Lung (tissue), 12 donors: ENCODE measurements around the gene GRHL1. TPM values are rescaled to one million over a fixed set of nuclear protein-coding genes. Genes with fewer than 3 reads are reported as not detected.

ENCODE experiments used
- ATAC-seq: fragments of 200-7000 bp; cut with Tn5 transposase; one replicate; pipeline ENCODE4 v1.9.1; 2020; ENCODE audit warnings: moderate number of reproducible peaks; ENCODE audit not compliant: insufficient read depth, low FRiP score
- DNase-seq, 3 donors: peaks; one replicate each; pipeline ENCODE4 v3.0.0-alpha.2; 2013 to 2017
- H3K27ac ChIP-seq, 2 donors: one replicate each; pipeline ENCODE4 v1.5.1; 2013; ENCODE audit warnings: mild to moderate bottlenecking in 2 of 2, moderate library complexity in 2 of 2, control low read depth in 1 of 2, inconsistent platforms in 1 of 2, low read depth in 1 of 2, low read length in 1 of 2
- H3K27me3 ChIP-seq, 3 donors: one replicate each; pipeline ENCODE4 v1.5.1; 2013; ENCODE audit warnings: low read length in 2 of 3; ENCODE audit not compliant: control insufficient read depth in 3 of 3, insufficient read depth in 3 of 3
- H3K36me3 ChIP-seq, 4 donors: one replicate each; pipeline ENCODE4 v1.5.1; 2013; ENCODE audit warnings: low read length in 4 of 4, mild to moderate bottlenecking in 1 of 4, moderate library complexity in 1 of 4; ENCODE audit not compliant: control insufficient read depth in 4 of 4, insufficient read depth in 4 of 4
- H3K4me1 ChIP-seq, 5 donors: one replicate each; pipeline ENCODE4 v1.5.1; 2013; ENCODE audit warnings: low read length in 5 of 5, mild to moderate bottlenecking in 2 of 5, moderate library complexity in 1 of 5; ENCODE audit not compliant: control insufficient read depth in 5 of 5, insufficient read depth in 5 of 5
- H3K4me3 ChIP-seq: one replicate; pipeline ENCODE4 v1.5.1; 2013; ENCODE audit warnings: mild to moderate bottlenecking, control low read depth, moderate library complexity
- H3K9ac ChIP-seq, 2 donors: one replicate each; pipeline ENCODE4 v1.5.1; 2013; ENCODE audit warnings: low read length in 2 of 2, control low read depth in 1 of 2; ENCODE audit not compliant: insufficient read depth in 1 of 2
- H3K9me3 ChIP-seq, 4 donors: one replicate each; pipeline ENCODE4 v1.5.1; 2013; ENCODE audit warnings: low read length in 3 of 4, mild to moderate bottlenecking in 1 of 4, moderate library complexity in 1 of 4; ENCODE audit not compliant: control insufficient read depth in 4 of 4, insufficient read depth in 3 of 4
- WGBS, 2 donors: extraction: QIAGEN DNeasy Blood & Tissue Kit; methylation state at CpG; one replicate each; pipeline ENCODE4 v1.1.7; 2013; 5-methylcytosine and 5-hydroxymethylcytosine counted together
- polyA plus RNA-seq, 2 donors: library from polyadenylated mRNA; stranded (reverse); fragments of 200-250 nt; gene quantifications; one replicate each; pipeline ENCODE4 v1.2.1, GENCODE V29; 2013
- total RNA-seq, 2 donors: library from RNA; depleted of rRNA in 1 of 2; stranded (reverse); fragments of >200 nt in 1 of 2; gene quantifications; one replicate each; pipeline ENCODE4 v1.2.1, GENCODE V29; 2014 to 2021
- TF ChIP-seq, protein P1 (sequence below): IDR thresholded peaks from 2 replicates; pipeline ENCODE4 v1.5.1; 2012; ENCODE audit warnings: mild to moderate bottlenecking; ENCODE audit errors: control extremely low read depth, extremely low read depth
- donor health status: control.
- donor health status: control.
- donor health status: Bipolar disorder and iron deficiency.
- donor health status: healthy.
- donor health status: DM: yes; HTN: yes; CAD: no.

Gene GRHL1
- total and polyA plus RNA-seq, 4 donors, result 1.8 to 13.6 (median 5.6) TPM

- Histone ChIP-seq H3K9ac (no peak overlapping the region), H3K9me3 (no peaks in the 10 kb centered on the region), H3K4me3 (no peak overlapping the region), H3K27ac (no peak overlapping the region), H3K4me1 (peaks cover 0 to 30% (median 15%) of the 10 kb centered on the region in 5 donors), H3K36me3 (no peaks in the 10 kb centered on the region), H3K27me3 (no peaks in the 10 kb centered on the region)
- TF ChIP-seq, protein P1, sequence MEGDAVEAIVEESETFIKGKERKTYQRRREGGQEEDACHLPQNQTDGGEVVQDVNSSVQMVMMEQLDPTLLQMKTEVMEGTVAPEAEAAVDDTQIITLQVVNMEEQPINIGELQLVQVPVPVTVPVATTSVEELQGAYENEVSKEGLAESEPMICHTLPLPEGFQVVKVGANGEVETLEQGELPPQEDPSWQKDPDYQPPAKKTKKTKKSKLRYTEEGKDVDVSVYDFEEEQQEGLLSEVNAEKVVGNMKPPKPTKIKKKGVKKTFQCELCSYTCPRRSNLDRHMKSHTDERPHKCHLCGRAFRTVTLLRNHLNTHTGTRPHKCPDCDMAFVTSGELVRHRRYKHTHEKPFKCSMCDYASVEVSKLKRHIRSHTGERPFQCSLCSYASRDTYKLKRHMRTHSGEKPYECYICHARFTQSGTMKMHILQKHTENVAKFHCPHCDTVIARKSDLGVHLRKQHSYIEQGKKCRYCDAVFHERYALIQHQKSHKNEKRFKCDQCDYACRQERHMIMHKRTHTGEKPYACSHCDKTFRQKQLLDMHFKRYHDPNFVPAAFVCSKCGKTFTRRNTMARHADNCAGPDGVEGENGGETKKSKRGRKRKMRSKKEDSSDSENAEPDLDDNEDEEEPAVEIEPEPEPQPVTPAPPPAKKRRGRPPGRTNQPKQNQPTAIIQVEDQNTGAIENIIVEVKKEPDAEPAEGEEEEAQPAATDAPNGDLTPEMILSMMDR, result no peak
- 94 to 95% methylated on average over 7 of the region's 7 CpGs for WGBS, 2 donors
- DNase-seq, result no peak
- ATAC-seq, result no peak
Observed at GRCh38 chr2:10032746-10033105, 81.2 kb downstream of the GRHL1 start.

DNA sequence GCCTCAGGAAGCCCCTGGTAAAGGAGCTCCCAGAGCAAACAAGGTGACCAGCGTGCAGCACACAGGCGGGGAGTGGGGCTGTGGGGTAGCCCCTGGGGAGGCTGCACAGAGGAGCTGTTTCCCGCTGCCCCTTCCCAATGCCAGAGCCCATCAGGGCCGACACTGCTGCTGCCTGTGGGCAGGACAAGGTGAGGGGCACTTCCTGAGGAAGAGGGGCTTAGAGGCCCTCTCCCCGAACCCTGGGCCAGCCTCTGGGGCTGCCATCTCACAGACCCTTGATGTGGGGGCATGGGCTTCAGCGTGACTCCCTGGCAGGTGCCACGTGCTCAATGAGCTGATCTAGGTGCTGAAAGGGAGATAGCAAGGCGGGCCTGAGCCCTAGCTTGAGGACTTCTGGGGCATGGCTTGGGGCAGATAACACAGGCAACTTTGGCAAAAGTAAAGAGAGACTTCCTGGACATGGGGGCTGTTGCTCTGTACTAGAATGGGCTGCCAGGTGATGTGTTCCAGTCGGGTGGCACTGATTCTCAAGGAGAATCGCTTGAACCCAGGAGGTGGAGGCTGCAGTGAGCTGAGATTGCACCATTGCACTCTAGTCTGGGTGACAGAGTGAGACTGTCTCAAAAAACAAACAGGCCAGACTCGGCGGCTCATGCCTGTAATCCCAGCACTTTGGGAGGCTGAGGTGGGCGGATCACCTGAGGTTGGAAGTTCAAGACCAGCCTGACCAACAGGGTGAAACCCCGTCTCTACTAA, 81.9 kb downstream of the GRHL1 start:
- Histone ChIP-seq H3K27me3 (no peaks in the 10 kb centered on the region), H3K9me3 (no peaks in the 10 kb centered on the region), H3K9ac (no peak overlapping the region), H3K4me1 (peaks cover 0 to 34% (median 14%) of the 10 kb centered on the region in 5 donors), H3K36me3 (no peaks in the 10 kb centered on the region), H3K4me3 (no peak overlapping the region), H3K27ac (no peak overlapping the region)
- WGBS, 2 donors, result 84 to 89% methylated on average over 14 of the region's 14 CpGs
- no peak for DNase-seq
- no peak for ATAC-seq
- TF ChIP-seq, protein P1, result no peak

- WGBS, 2 donors, result 77 to 83% methylated on average over 12 of the region's 12 CpGs
- DNase-seq, result no peak
- Histone ChIP-seq H3K27me3 (no peaks in the 10 kb centered on the region), H3K4me3 (no peak overlapping the region), H3K36me3 (no peaks in the 10 kb centered on the region), H3K9me3 (no peaks in the 10 kb centered on the region), H3K9ac (no peak overlapping the region), H3K27ac (no peak overlapping the region), H3K4me1 (peaks cover 0 to 29% (median 9%) of the 10 kb centered on the region in 5 donors)
- TF ChIP-seq, protein P1, result no peak
- ATAC-seq, result no peak
Observed at GRCh38 chr2:10034333-10035052, 83.0 kb downstream of the GRHL1 start.
